Kidney epithelial cell (primary cell): ENCODE measurements around the gene PPFIBP2. TPM values are rescaled to one million over a fixed set of nuclear protein-coding genes. Genes with fewer than 3 reads are reported as not detected.

Experiments used
- DNase-seq: peaks from one replicate; pipeline ENCODE4 v3.0.0-alpha.2; 2010; ENCODE audit warnings: low read depth
- H3K27me3 ChIP-seq: 2 replicates; pipeline ENCODE4 v1.6.0; 2011; ENCODE audit warnings: low read length; ENCODE audit not compliant: control insufficient read depth, insufficient read depth
- H3K36me3 ChIP-seq: 2 replicates; pipeline ENCODE4 v1.5.1; 2011; ENCODE audit warnings: low read length; ENCODE audit not compliant: control insufficient read depth, insufficient read depth
- H3K4me3 ChIP-seq: 2 replicates; pipeline ENCODE4 v1.5.1; 2011; ENCODE audit warnings: low read depth, mild to moderate bottlenecking, control low read depth, low read length
- total RNA-seq: library from RNA; depleted of rRNA; stranded (reverse); fragments of >200 nt; gene quantifications from 2 replicates; pipeline ENCODE4 v1.2.3, GENCODE V29; 2015
- TF ChIP-seq, protein P1 (sequence below): IDR thresholded peaks from 2 replicates; pipeline ENCODE4 v1.5.1; 2011; ENCODE audit warnings: mild to moderate bottlenecking, moderate library complexity, low read length, control low read depth, inconsistent platforms; ENCODE audit not compliant: insufficient read depth, poor library complexity, severe bottlenecking

Gene PPFIBP2
- total RNA-seq, 1 donor from 2014 or later, result 6.0 TPM

- no peaks in the 10 kb centered on the region for H3K27me3 ChIP-seq
- TF ChIP-seq, protein P1, sequence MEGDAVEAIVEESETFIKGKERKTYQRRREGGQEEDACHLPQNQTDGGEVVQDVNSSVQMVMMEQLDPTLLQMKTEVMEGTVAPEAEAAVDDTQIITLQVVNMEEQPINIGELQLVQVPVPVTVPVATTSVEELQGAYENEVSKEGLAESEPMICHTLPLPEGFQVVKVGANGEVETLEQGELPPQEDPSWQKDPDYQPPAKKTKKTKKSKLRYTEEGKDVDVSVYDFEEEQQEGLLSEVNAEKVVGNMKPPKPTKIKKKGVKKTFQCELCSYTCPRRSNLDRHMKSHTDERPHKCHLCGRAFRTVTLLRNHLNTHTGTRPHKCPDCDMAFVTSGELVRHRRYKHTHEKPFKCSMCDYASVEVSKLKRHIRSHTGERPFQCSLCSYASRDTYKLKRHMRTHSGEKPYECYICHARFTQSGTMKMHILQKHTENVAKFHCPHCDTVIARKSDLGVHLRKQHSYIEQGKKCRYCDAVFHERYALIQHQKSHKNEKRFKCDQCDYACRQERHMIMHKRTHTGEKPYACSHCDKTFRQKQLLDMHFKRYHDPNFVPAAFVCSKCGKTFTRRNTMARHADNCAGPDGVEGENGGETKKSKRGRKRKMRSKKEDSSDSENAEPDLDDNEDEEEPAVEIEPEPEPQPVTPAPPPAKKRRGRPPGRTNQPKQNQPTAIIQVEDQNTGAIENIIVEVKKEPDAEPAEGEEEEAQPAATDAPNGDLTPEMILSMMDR, result no peak
- no peak overlapping the region for H3K4me3 ChIP-seq
- H3K36me3 ChIP-seq, result no peaks in the 10 kb centered on the region
- DNase-seq, result no peak
Observed at GRCh38 chr11:7637447-7638157, 123.8 kb downstream of the PPFIBP2 start.

DNA sequence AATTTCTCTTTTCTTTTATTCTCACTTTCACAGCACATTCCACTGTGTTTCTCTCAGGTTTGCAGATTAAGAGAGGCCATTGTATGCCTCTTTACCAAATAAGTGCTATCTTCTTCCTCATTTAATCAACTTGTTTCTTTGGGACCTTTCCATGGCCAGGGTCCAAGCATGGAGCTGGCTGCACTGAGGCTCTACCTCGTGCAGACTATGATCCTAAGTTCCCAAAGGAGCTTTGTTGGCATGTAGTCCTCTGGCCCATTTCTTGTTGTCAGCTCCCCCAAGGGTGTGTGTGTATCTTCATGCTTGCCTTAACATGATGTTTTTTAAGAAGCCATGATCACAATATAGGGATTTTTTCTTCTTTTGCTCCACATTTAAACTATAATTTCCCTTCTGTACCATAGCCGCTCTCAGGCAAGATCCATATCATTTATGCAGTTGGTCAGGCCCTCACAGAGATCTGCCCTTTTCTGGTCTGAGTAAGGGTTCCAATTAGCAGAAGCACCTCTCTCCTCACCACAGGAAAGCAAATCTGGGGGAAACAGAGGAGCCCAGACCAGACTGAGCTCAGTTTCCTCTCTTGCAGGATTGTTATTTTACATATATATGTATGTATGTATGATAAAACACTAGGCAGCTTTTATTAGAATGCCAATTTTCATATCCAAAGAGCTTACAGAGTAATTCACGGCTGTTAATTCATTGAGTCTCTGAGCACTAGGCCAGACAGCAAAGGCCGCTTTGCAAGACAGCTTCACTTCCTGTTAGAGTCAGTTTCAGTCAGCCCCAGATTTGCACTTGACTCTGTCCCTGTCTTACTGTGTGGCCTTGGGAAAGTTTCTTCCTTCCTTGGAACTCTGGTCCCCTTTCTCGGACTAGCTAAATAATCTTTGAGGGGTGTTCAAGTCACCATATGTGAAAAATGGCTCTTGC lies 125.2 kb downstream of the PPFIBP2 start:
- H3K27me3 ChIP-seq, result no peaks in the 10 kb centered on the region

DNA sequence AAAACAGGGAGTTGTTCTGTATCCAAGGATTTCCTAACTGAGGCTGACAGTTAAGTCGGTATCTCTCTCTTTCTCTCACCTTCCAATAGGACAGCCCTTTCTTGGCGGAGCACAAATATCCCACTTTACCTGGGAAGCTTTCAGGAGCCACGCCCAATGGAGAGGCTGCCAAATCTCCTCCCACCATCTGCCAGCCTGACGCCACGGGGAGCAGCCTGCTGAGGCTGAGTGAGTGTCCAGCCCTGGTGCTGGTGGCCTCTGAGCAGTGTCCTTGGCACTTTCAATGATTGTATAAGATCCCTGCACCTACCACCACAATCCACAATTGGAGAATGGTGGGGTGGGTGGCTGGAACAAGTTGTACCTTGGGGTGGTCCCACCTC lies 125.8 kb downstream of the PPFIBP2 start:
- H3K36me3 ChIP-seq, result no peaks in the 10 kb centered on the region
- no peak overlapping the region for H3K4me3 ChIP-seq
- H3K27me3 ChIP-seq, result no peaks in the 10 kb centered on the region
- no peak for DNase-seq
- TF ChIP-seq, protein P1, result no peak

More for the DNA sequence above, 125.2 kb downstream of the PPFIBP2 start:
- no peak overlapping the region for H3K4me3 ChIP-seq
- TF ChIP-seq, protein P1, result no peak
- DNase-seq, result no peak
- H3K36me3 ChIP-seq, result no peaks in the 10 kb centered on the region

- TF ChIP-seq, protein P1, result no peak
- Histone ChIP-seq H3K36me3 (no peaks in the 10 kb centered on the region), H3K27me3 (no peaks in the 10 kb centered on the region), H3K4me3 (no peak overlapping the region)
- DNase-seq, result no peak
Observed at GRCh38 chr11:7640816-7641215, 127.0 kb downstream of the PPFIBP2 start.

DNA sequence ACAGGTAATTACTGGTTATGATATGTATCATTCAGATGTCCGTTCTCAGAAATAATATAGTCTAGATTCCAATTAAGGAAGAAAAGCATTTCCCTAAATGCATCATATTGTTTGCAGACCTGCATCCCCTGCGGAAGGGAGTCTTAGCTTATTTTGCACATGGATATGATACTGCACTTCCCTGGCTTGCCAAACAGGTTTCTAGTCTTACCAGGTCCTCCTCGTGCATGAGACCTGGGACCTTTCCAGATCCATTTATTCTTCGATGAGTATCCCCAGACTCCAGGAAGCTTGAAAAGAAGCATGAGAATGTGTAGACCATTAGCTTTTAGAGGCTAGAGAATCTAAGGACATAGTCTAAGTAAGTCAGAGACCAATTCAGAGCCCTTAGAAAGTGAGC lies 128.9 kb downstream of the PPFIBP2 start:
- DNase-seq, result no peak
- H3K36me3 ChIP-seq, result no peaks in the 10 kb centered on the region
- TF ChIP-seq, protein P1, result no peak
- no peak overlapping the region for H3K4me3 ChIP-seq
- no peaks in the 10 kb centered on the region for H3K27me3 ChIP-seq
